ENCODE data around the gene TAF10. TPM values are rescaled to one million over a fixed set of nuclear protein-coding genes. Genes with fewer than 3 reads are reported as not detected.

TAF10 gene
- total RNA-seq, 1 donor from 2014 or later = 124 TPM

GRCh38 chr11:6633422-6634408 lies 21.7 kb upstream of the TAF10 start:
- Mint-ChIP-seq H3K4me1 (ENCODE audit: low read depth, unreplicated experiment) (no peaks in the 10 kb centered on the region), H3K36me3 (ENCODE audit: unreplicated experiment) (peaks cover 27% of the 10 kb centered on the region), H3K9me3 (ENCODE audit: unreplicated experiment) (peaks cover 2% of the 10 kb centered on the region), H3K4me3 (ENCODE audit: unreplicated experiment) (no peak overlapping the region), H3K27ac (ENCODE audit: unreplicated experiment) (no peak overlapping the region), H3K27me3 (ENCODE audit: unreplicated experiment) (peaks cover 17% of the 10 kb centered on the region)
- TF ChIP-seq, protein P1, sequence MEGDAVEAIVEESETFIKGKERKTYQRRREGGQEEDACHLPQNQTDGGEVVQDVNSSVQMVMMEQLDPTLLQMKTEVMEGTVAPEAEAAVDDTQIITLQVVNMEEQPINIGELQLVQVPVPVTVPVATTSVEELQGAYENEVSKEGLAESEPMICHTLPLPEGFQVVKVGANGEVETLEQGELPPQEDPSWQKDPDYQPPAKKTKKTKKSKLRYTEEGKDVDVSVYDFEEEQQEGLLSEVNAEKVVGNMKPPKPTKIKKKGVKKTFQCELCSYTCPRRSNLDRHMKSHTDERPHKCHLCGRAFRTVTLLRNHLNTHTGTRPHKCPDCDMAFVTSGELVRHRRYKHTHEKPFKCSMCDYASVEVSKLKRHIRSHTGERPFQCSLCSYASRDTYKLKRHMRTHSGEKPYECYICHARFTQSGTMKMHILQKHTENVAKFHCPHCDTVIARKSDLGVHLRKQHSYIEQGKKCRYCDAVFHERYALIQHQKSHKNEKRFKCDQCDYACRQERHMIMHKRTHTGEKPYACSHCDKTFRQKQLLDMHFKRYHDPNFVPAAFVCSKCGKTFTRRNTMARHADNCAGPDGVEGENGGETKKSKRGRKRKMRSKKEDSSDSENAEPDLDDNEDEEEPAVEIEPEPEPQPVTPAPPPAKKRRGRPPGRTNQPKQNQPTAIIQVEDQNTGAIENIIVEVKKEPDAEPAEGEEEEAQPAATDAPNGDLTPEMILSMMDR (IDR thresholded peaks at IDR 0.05; ENCODE audit: partially characterized antibody, unreplicated experiment) = no peak
- DNase-seq = no peak

- Mint-ChIP-seq H3K4me1 (ENCODE audit: low read depth, unreplicated experiment) (no peaks in the 10 kb centered on the region), H3K4me3 (ENCODE audit: unreplicated experiment) (no peak overlapping the region), H3K9me3 (ENCODE audit: unreplicated experiment) (peaks cover 4% of the 10 kb centered on the region), H3K27me3 (ENCODE audit: unreplicated experiment) (peaks cover 20% of the 10 kb centered on the region), H3K27ac (ENCODE audit: unreplicated experiment) (no peak overlapping the region), H3K36me3 (ENCODE audit: unreplicated experiment) (peaks cover 32% of the 10 kb centered on the region)
- DNase-seq = no peak
- TF ChIP-seq, protein P1 (IDR thresholded peaks at IDR 0.05; ENCODE audit: partially characterized antibody, unreplicated experiment) = no peak
Measured at GRCh38 chr11:6632116-6633073, 20.4 kb upstream of the TAF10 start.

GRCh38 chr11:6631361-6631890 lies 19.4 kb upstream of the TAF10 start:
- DNase-seq = no peak
- Mint-ChIP-seq H3K36me3 (ENCODE audit: unreplicated experiment) (peaks cover 32% of the 10 kb centered on the region), H3K27me3 (ENCODE audit: unreplicated experiment) (peaks cover 20% of the 10 kb centered on the region), H3K27ac (ENCODE audit: unreplicated experiment) (no peak overlapping the region), H3K9me3 (ENCODE audit: unreplicated experiment) (peaks cover 4% of the 10 kb centered on the region), H3K4me3 (ENCODE audit: unreplicated experiment) (no peak overlapping the region), H3K4me1 (ENCODE audit: low read depth, unreplicated experiment) (no peaks in the 10 kb centered on the region)
- TF ChIP-seq, protein P1 (IDR thresholded peaks at IDR 0.05; ENCODE audit: partially characterized antibody, unreplicated experiment) = no peak

DNA sequence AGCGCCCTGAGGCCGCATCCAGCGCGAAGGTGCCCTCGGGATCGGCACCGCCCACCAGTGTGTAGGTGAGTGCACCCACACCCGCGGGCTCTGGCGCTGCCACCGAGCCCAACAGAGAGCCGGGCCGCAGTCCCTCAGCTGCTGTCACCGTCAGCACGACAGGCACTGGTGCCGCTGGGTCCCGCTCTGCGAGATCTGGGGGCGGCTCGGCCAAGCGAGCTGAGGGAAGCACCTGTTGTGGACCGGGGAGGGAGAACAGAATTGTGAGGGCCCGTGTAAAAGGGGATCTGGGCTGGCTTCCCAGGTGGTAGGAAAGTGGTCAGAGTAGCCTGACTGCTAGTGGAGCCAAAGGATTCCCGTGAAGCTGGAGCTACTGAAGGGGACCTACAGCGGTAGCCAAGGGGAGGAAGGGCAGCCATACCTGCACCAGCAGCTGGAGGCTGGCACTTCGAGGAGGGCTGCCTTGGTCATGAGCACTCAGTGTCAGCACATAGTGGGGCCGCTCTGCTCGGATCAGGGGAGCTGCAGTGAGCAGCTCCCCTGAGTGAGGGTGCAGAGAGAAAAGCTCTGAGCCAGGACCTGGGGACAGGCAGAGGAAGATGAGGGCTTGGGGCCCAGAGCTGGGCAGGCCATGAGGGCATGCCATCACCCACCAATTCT lies 18.7 kb upstream of the TAF10 start:
- Mint-ChIP-seq H3K27me3 (ENCODE audit: unreplicated experiment) (peaks cover 20% of the 10 kb centered on the region), H3K4me3 (ENCODE audit: unreplicated experiment) (no peak overlapping the region), H3K4me1 (ENCODE audit: low read depth, unreplicated experiment) (no peaks in the 10 kb centered on the region), H3K36me3 (ENCODE audit: unreplicated experiment) (peaks cover 32% of the 10 kb centered on the region), H3K27ac (ENCODE audit: unreplicated experiment) (no peak overlapping the region), H3K9me3 (ENCODE audit: unreplicated experiment) (peaks cover 4% of the 10 kb centered on the region)
- no peak for DNase-seq
- TF ChIP-seq, protein P1 (IDR thresholded peaks at IDR 0.05; ENCODE audit: partially characterized antibody, unreplicated experiment) = no peak

All from glutamatergic neuron (in vitro differentiated cells).